ENCODE results near the gene RYK.
"Not testable (repeated sequence)": the region's sequence is repeated elsewhere in the genome, so short reads cannot be mapped to it uniquely, and the experiment has no call there.

DNA sequence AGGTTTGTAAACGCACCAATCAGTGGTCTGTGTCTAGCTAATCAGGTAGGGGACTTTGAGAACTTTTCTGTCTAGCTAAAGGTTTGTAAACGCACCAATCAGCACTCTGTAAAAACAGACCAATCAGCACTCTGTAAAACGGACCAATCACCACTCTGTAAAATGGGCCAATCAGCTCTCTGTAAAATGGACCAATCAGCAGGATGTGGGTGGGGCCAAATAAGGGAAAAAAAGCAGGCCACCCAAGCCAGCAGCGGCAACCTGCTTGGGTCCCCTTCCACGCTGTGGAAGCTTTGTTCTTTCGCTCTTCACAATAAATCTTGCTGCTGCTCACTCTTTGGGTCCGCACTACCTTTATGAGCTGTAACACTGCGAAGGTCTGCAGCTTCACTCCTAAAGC lies 50.8 kb downstream of the RYK start:
- TF ChIP-seq, protein P1, sequence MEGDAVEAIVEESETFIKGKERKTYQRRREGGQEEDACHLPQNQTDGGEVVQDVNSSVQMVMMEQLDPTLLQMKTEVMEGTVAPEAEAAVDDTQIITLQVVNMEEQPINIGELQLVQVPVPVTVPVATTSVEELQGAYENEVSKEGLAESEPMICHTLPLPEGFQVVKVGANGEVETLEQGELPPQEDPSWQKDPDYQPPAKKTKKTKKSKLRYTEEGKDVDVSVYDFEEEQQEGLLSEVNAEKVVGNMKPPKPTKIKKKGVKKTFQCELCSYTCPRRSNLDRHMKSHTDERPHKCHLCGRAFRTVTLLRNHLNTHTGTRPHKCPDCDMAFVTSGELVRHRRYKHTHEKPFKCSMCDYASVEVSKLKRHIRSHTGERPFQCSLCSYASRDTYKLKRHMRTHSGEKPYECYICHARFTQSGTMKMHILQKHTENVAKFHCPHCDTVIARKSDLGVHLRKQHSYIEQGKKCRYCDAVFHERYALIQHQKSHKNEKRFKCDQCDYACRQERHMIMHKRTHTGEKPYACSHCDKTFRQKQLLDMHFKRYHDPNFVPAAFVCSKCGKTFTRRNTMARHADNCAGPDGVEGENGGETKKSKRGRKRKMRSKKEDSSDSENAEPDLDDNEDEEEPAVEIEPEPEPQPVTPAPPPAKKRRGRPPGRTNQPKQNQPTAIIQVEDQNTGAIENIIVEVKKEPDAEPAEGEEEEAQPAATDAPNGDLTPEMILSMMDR (IDR thresholded peaks at IDR 0.05) = not testable (repeated sequence)
- not testable (repeated sequence) for TF ChIP-seq POLR2A (IDR thresholded peaks at IDR 0.05)

Data from esophagus squamous epithelium (tissue), 4 donors.